Measurements from ENCODE around the gene GNG7.

DNA sequence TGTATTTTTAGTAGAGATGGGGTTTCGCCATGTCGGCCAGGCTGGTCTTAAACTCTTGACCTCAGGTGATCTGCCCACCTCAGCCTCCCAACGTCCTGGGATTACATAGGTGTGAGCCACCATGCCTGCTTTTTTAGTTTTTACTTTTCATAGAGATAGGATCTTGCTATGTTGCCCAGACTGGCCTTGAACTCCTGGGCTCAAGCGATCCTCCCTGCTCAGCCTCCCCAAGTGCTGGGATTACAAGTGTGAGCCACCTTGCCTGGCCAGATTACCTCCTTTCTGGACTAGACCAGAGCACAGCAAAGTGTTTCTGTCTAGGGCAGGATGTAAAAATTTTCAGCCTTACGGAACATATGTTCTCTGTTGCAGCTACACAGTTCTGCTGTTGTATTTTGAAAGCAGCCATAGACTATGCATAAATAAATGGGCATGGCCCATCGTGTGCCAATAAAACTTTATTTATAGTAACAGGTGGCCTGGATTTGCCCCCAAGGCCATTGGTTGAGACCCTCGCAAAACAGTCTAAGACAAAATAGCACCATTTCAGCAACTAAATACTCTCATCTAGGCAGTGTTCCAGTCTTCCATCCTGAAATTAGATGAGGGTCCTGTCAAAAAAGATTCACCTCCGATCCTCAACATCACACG, 36.0 kb downstream of the GNG7 start:
- TF ChIP-seq CTCF (IDR thresholded peaks at IDR 0.05) = no peak
- TF ChIP-seq POLR2A (IDR thresholded peaks at IDR 0.05) = no peak
